GM18909 (cell line): Measurements from ENCODE around the gene ZNF207.
"Not testable (repeated sequence)": the region's sequence is repeated elsewhere in the genome, so short reads cannot be mapped to it uniquely, and the experiment has no call there.

ENCODE experiments used
- ATAC-seq: cut with Tn5 transposase; IDR thresholded peaks from one replicate; pipeline ENCODE4 v1.9.1; 2021; ENCODE audit warnings: mild to moderate bottlenecking; ENCODE audit not compliant: unreplicated experiment, poor library complexity

ZNF207 gene

DNA sequence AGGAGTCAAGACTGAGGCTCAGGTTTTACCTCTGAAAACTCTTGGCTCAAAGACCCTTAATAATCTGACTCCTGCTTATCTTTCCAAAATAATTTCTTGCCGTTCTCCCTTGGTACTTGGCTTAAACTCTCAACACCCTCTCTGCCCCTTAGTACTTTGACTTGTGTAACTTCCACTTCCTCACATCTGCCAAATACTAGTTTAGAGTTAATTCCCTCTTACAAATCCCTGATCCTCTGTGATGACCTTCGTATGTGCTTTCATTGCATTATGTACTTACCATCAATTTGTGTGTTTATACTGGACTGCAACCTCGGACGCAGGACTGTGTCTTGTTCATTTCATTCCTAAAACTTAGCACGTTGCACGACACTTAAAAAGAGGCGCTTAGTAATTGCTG lies 35.2 kb downstream of the ZNF207 start:
- no peak for ATAC-seq

DNA sequence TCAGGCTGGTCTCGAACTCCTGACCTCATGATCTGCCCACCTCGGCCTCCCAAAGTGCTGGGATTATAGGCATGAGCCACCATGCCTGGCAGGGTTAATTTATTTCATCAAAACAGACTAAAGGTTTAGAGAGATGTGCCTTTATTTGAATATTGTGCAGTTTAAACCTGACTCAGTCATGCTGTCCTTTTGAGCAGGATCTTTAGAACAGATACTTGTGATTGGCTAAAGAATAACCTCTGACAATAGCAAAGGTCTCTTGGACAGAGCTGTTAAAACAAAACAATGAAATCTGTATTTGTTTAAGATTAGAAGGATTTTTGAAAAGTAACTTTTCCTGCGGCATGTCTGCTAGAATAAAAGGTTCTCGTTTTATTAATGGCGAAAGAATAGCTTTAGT lies 36.0 kb downstream of the ZNF207 start:
- no peak for ATAC-seq

DNA sequence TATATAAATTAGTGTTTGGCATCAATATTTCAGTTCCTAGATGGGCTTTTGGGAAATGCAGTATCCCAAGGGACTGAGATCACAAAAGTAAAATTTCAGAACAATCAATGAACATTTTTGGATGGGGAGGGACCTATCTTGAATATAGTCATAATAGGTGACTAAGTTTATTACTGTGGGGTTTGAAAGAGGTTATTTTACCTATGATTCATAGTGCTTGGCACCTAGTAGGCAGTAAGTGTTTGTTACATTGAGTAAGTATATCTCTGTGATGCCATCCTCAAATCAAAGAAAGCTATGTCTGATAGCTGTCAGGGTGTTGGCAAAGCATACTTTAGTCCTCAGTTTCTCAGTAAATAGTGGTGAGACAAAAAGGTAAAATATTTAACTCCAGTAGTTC lies 36.9 kb downstream of the ZNF207 start:
- no peak for ATAC-seq

DNA sequence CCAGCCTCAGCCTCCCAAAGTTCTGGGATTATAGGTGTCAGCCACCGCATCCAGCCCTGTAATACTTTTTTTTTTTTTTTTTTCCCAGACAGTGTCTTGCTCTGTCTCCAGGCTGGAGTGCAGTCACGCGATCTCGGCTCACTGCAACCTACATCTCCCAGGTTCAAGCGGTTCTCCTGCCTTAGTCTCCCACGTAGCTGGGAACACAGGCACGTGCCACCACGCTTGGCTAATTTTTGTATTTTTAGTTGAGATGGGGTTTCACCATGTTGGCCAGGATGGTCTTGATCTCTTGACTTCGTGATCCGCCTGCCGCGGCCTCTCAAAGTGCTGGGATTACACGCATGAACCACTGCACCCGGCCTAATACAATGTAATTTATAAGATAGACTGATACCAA lies 38.2 kb downstream of the ZNF207 start:
- ATAC-seq: not testable (repeated sequence)

DNA sequence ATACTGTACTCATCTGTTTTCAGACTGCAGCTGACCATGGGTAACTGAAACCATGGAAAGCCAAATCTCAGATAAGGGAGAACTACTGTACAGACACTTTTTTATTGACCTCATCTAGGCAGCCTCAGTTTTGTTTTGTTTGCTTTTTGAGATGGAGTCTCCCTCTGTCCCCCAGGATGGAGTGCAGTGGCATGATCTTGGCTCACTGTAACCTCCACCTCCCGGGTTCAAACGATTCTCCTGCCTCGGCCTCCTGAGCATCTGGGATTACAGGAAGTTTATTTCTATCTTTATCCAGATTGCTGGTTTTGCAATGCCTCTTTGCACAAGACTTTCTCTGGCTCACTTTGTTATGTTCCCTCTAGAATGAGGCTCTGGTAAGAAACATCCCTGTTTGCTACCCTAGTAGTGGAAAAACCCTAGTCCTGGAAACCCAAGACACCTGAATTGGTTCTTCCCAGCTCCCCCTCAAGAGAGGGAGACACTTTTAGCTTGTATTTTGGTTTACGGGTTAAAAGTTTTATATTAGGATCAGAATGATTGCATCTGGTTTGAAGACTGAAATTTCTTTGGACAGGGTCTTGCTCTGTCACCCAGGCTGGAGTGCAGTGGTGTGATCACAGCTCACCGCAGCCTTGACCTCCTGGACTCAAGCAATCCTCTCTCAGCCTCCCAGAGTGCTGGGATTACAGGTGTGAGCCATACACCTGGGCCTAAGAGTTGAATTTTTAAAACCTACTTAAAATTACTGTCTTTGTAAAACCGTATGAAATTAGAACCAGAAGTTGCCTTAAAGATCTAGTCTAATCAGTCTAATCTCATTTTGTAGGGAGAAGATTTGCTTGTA lies 38.9 kb downstream of the ZNF207 start:
- ATAC-seq: no peak

DNA sequence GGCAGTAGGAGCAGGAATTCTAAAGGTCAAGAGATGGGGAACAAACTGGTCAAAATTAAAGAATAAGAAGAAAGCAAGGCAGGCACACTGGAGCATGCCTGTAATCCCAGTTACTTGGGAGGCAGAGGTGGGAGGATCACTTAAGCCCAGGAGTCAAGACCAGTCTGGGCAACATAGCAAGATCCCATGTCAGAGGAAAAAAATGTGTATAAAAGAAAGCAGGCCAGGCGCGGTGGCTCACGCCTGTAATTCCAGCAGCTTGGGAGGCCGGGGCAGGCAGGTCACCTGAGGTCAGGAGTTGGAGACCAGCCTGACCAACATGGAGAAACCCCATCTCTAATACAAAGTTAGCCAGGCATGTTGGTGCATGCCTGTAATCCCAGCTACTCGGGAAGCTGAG lies 43.9 kb downstream of the ZNF207 start:
- ATAC-seq: no peak

DNA sequence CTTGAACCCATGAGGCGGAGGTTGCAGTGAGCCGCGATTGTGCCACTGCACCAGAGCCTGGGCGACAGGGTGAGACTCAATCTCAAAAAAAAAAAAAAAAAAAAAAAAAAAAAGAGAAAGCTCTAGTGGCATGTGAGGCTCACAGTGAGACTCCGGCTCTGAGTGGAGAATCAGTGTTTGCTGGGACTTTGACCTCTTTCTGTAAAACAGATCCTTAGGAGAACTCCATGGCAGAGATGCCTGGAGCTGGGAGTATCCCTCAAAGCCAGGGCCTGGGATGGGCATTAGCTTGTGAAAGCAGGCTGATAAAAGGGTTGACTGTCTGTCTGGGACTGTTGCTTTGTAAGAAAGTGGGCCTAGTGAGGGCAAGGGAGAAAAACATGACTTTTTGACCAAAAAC lies 46.4 kb downstream of the ZNF207 start:
- ATAC-seq: no peak

DNA sequence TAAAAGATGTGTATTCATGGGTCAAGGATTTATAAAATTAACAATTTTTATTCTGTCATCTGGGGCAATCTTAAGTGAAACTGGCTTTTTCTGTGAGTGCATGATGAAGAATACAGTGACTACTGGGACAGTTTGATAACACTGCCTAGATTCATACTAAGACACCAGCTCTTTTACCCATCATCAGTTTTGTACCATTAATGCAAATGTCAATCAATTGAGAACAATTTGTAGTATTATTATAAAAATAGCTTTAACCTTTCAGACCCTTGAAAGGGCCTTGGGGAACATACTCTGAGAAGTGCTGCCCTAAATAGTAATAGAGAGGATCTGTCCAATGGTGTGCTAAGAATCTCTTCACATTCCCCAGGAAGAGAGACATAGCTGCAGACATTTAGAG lies 49.0 kb downstream of the ZNF207 start:
- ATAC-seq: no peak

DNA sequence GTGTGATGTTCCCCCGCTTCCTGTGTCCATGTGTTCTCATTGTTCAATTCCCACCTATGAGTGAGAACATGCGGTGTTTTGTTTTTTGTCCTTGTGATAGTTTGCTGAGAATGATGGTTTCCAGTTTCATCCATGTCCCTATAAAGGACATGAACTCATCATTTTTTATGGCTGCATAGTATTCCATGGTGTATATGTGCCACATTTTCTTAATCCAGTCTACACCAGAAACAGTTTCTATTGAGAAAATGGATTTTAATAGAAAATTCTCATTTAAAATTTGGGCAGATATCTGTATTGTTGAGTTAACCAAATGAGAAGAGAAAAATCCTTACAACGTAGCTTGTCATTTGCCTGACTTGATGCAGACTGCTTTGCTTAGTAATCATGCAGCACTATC lies 60.1 kb downstream of the ZNF207 start:
- ATAC-seq: not testable (repeated sequence)

DNA sequence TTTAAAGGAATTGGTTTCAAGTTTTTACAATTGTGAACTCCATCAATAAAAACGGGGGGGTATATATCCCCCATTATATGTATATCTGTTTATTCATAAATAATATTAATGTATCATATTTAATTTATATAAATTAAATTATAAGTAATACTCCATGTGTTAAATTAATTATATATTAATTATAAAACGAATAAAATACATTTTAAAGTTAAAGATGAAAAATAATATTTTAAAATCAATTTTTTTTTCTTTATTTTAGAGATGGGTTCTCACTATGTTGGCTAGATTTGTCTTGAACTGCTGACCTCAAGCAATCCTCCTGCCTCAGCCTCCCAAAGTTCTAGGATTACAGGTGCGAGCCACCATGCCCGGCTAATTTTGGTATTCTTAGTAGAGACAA lies 76.9 kb downstream of the ZNF207 start:
- ATAC-seq: no peak

DNA sequence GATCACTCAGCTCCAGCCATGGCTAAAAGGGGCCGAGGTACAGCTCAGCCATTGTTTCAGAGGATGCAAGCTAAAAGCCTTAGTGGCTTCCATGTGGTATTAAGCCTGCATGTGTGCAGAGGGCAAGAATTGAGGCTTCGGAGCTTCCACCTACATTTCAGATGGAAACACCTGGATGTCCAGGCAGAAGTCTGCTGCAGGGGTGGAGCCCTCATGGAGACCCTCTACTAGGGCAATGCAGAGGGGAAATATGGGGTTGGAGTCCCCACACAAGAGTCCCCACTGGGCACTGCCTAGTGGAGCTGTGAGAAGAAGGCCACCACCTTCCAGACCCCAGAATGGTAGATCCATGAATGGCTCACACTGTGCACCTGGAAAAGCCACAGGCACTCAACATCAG lies 79.6 kb downstream of the ZNF207 start:
- ATAC-seq: no peak
